GM12874 (cell line): ENCODE data around the gene CYP4V2.

Experiments used
- CTCF ChIP-seq: IDR thresholded peaks from 2 replicates; pipeline ENCODE4 v1.5.1; 2011; ENCODE audit warnings: low read depth, mild to moderate bottlenecking, control low read depth, low read length, moderate library complexity; ENCODE audit not compliant: insufficient read depth

CYP4V2 gene

DNA sequence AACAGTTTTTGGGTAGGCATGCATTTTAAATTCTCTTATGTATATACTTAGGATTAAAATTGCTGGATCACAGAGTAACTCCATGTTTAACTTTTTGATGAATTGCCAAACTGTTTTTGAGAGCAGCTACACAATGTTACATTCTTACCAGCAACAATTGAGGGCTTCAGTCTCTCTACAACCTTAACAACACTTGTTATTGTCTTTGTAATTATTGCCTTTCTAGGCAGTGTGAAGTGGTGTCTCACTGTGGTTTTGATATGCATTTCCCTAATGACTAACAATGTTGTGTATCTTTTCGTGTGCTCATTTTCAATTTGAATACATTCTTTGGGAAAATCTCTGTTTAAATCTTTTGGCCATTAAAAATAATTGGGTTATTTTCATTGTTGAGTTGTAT lies 57.3 kb downstream of the CYP4V2 start:
- TF ChIP-seq CTCF = no peak

DNA sequence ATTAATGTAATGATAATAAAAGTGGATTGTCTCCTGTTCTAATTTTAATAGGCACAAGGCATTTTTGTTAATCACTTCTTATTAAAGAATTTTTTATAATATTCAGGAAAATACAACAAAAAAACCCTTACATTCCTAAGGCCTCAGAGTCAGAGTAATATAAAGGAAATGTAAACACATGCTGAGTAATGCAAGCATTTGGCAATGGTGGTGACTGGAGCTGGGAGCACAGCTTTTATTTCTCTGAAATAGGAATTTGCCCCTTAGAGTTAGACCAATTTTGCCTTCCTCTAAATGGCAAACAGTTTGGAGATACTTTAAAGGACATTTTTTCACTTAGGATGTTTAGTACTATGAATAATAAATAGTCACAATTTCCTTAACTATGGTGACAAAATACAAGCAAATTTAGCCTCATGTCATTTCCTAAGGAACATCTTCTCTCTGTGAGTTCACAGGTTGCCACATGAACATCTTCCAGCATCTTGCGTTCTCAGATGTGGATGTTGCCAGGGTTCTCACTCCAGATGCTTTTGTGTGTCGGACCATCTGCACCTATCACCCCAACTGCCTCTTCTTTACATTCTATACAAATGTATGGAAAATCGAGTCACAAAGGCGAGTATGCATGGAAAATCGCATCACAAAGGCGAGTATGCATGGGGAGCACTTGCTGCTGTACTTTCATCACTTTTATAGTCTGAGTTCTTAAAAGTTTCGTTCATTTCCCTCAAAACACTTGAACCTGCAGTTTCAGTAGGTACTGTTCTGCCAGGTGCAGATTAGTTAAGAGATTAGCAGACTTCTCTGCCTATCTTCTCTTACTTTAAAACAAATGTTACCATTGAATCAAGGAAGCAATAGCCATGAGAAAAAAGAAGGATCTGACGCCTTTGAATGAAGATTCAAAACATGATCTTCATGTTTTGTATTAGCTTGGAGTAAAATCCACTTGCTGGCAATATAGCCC lies 58.7 kb downstream of the CYP4V2 start:
- TF ChIP-seq CTCF = no peak

DNA sequence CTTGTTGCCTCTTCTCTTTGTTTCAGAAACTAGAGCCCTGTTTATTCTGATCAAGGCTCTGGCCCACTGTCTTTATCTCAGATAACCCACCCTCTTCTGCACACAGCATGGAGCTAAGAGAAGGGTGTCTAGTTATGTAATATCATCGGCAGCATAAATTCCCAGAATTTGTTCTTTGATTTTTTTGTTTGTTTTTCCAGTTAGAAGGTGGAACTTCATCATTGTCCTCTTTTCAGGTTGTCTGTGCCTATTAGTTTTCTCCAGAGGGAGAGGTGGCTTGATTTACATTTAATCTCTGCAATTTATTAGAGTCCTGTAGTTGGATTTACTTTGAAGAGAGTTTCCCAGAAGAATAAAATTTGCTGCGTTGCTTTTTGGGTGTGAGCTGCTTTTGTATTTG lies 59.4 kb downstream of the CYP4V2 start:
- no peak for TF ChIP-seq CTCF

DNA sequence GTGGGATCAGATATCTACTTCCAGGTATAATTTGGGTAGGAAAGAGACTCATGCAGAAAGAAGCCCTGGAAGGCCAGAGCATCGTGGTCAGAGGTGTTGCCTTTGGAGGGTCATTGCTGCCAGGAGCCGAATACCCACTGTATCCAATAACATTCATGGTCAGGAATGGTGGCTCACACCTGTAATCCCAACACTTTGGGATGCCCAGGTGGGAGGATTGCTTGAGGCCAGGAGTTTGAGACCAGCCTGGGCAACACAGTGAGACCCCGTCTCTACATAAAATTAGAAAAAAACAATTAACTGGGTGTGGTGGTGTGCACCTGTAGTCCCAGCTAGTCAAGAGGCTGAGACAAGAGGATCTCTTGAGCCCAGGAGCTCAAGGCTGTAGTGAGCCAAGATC lies 63.8 kb downstream of the CYP4V2 start:
- TF ChIP-seq CTCF = no peak

DNA sequence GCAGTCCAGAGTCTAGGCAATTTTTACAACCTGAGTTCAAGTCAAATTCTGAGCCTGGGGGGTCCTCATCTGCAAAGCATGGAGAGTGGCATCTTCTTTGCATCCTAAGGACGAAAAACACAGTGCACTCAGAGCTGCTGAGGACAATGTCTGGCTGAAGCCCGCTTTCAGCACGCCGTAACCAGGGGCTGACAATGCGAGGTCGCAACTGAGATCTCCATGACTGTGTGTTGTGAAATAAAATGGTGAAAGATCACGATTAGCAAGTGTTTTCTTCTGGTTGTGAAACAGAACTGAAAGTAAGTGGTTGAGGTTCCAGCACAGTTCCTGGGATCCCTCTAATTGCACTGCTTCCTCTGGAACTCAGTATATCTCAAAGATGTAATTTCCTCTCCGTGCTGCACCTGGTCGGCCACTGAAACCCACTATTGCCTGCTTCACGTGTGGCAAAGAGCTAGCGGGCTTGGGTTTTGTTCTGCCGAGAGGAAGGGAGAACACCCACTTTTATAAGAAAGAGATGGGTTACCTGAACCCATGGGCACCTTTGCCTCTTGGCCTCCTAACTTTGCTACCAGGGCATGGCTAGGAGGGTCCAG lies 66.9 kb downstream of the CYP4V2 start:
- TF ChIP-seq CTCF = no peak

GRCh38 chr4:186260117-186260503 lies 68.7 kb downstream of the CYP4V2 start:
- TF ChIP-seq CTCF = no peak
